Trophoblast cell (in vitro differentiated cells and primary cell): ENCODE data around the gene SIK2.
A peak's percentile ranks its signal among the peaks of the same experiment; 100 is the strongest.

ENCODE experiments used
- DNase-seq, 2 donors: peaks; one replicate each; pipeline ENCODE4 v3.0.0-alpha.2; 2016
- H2AFZ ChIP-seq: 2 replicates; pipeline ENCODE4 v1.6.1; 2013; ENCODE audit warnings: low read length, moderate library complexity, mild to moderate bottlenecking; ENCODE audit not compliant: insufficient read depth, poor library complexity
- H2AK5ac ChIP-seq: 2 replicates; pipeline ENCODE4 v1.6.1; 2013; ENCODE audit warnings: mild to moderate bottlenecking, low read length
- H2BK120ac ChIP-seq: 2 replicates; pipeline ENCODE4 v1.6.1; 2013; ENCODE audit warnings: low read length, mild to moderate bottlenecking, moderate library complexity; ENCODE audit not compliant: insufficient read depth, poor library complexity
- H2BK12ac ChIP-seq: 2 replicates; pipeline ENCODE4 v1.6.1; 2013; ENCODE audit warnings: mild to moderate bottlenecking, low read length, moderate library complexity
- H2BK5ac ChIP-seq: 2 replicates; pipeline ENCODE4 v1.6.1; 2013; ENCODE audit warnings: low read length, low read depth, moderate library complexity, mild to moderate bottlenecking; ENCODE audit not compliant: poor library complexity
- H3K14ac ChIP-seq: 2 replicates; pipeline ENCODE4 v1.6.1; 2013; ENCODE audit warnings: mild to moderate bottlenecking, low read length
- H3K18ac ChIP-seq: 2 replicates; pipeline ENCODE4 v1.6.1; 2013; ENCODE audit warnings: mild to moderate bottlenecking, low read length
- H3K23ac ChIP-seq: 2 replicates; pipeline ENCODE4 v1.6.1; 2013; ENCODE audit warnings: low read length
- H3K27ac ChIP-seq: 2 replicates; pipeline ENCODE4 v1.5.1; 2013; ENCODE audit warnings: low read depth, mild to moderate bottlenecking, inconsistent platforms, low read length, moderate library complexity
- H3K27me3 ChIP-seq: 2 replicates; pipeline ENCODE4 v1.6.1; 2013; ENCODE audit warnings: inconsistent platforms, mild to moderate bottlenecking, low read length, moderate library complexity; ENCODE audit not compliant: insufficient read depth
- H3K36me3 ChIP-seq, 2 experiments: 1 replicate in 1 of 2; 2 replicates in 1 of 2; pipeline ENCODE4 v1.6.1; 2013; ENCODE audit warnings: low read length in 2 of 2, mild to moderate bottlenecking in 2 of 2, moderate library complexity in 1 of 2; ENCODE audit not compliant: insufficient read depth in 2 of 2, control insufficient read depth in 1 of 2
- H3K4ac ChIP-seq: 2 replicates; pipeline ENCODE4 v1.6.1; 2013; ENCODE audit warnings: low read depth, mild to moderate bottlenecking, low read length, moderate library complexity
- H3K4me1 ChIP-seq, 2 experiments: 1 replicate in 1 of 2; 2 replicates in 1 of 2; pipeline ENCODE4 v1.6.1; 2013; ENCODE audit warnings: low read length in 2 of 2, mild to moderate bottlenecking in 2 of 2, moderate library complexity in 1 of 2; ENCODE audit not compliant: insufficient read depth in 2 of 2, control insufficient read depth in 1 of 2
- H3K4me2 ChIP-seq: 2 replicates; pipeline ENCODE4 v1.6.1; 2013; ENCODE audit warnings: inconsistent platforms, mild to moderate bottlenecking, low read length, moderate library complexity
- H3K4me3 ChIP-seq: 2 replicates; pipeline ENCODE4 v1.5.1; 2013; ENCODE audit warnings: mild to moderate bottlenecking, low read depth, low read length, inconsistent platforms
- H3K79me1 ChIP-seq: one replicate; pipeline ENCODE4 v1.6.1; 2013; ENCODE audit warnings: low read length
- H3K79me2 ChIP-seq: 2 replicates; pipeline ENCODE4 v1.6.1; 2013; ENCODE audit warnings: low read length, mild to moderate bottlenecking; ENCODE audit not compliant: control insufficient read depth, insufficient read depth, poor library complexity
- H3K9ac ChIP-seq: 2 replicates; pipeline ENCODE4 v1.6.1; 2013; ENCODE audit warnings: mild to moderate bottlenecking, low read length
- H3K9me3 ChIP-seq: 2 replicates; pipeline ENCODE4 v1.6.1; 2013; ENCODE audit warnings: low read depth, mild to moderate bottlenecking, control low read depth, inconsistent platforms, low read length; ENCODE audit not compliant: insufficient read depth
- H4K12ac ChIP-seq: 2 replicates; pipeline ENCODE4 v1.6.1; 2013; ENCODE audit warnings: low read depth, mild to moderate bottlenecking, low read length, moderate library complexity
- H4K8ac ChIP-seq: 2 replicates; pipeline ENCODE4 v1.6.1; 2013; ENCODE audit warnings: low read depth, mild to moderate bottlenecking, low read length, moderate library complexity
- H4K91ac ChIP-seq: one replicate; pipeline ENCODE4 v1.6.1; 2013; ENCODE audit warnings: low read depth, mild to moderate bottlenecking, low read length, moderate library complexity
- WGBS: extraction: QIAGEN DNeasy Blood & Tissue Kit; methylation state at CpG from one replicate; pipeline ENCODE4 v1.1.7; 2013; ENCODE audit warnings: missing lambda C conversion rate; ENCODE audit not compliant: insufficient read length, insufficient coverage; ENCODE audit errors: extremely low coverage; 5-methylcytosine and 5-hydroxymethylcytosine counted together

SIK2 gene

GRCh38 chr11:111659201-111660115 is 57.2 kb downstream of the SIK2 start:
- no peak overlapping the region for H3K4me2 ChIP-seq
- H4K12ac ChIP-seq = no peak overlapping the region
- H3K4me1 ChIP-seq = no peaks in the 10 kb centered on the region
- no peak overlapping the region for H4K91ac ChIP-seq
- H3K14ac ChIP-seq = no peak overlapping the region
- H3K36me3 ChIP-seq = peaks cover 0 to 3% of the 10 kb centered on the region in 2 experiments
- H2BK5ac ChIP-seq = no peak overlapping the region
- DNase-seq = no peak
- no peak overlapping the region for H2AK5ac ChIP-seq
- H3K18ac ChIP-seq = no peak overlapping the region
- H2AFZ ChIP-seq = no peak overlapping the region
- no peaks in the 10 kb centered on the region for H3K9me3 ChIP-seq
- H2BK12ac ChIP-seq = no peak overlapping the region
- no peak overlapping the region for H3K27ac ChIP-seq
- H3K4me3 ChIP-seq = no peak overlapping the region
- H2BK120ac ChIP-seq = no peak overlapping the region
- H3K79me2 ChIP-seq = no peaks in the 10 kb centered on the region
- WGBS = no CpG with 5 or more reads among the region's 10 CpGs
- no peaks in the 10 kb centered on the region for H3K79me1 ChIP-seq
- no peak overlapping the region for H3K9ac ChIP-seq
- H4K8ac ChIP-seq = no peak overlapping the region
- no peak overlapping the region for H3K4ac ChIP-seq
- no peaks in the 10 kb centered on the region for H3K27me3 ChIP-seq
- H3K23ac ChIP-seq = no peak overlapping the region

GRCh38 chr11:111660822-111661221 is 58.6 kb downstream of the SIK2 start:
- no peak overlapping the region for H3K18ac ChIP-seq
- H3K23ac ChIP-seq = no peak overlapping the region
- H2BK12ac ChIP-seq = no peak overlapping the region
- peaks cover 0 to 3% of the 10 kb centered on the region in 2 experiments for H3K36me3 ChIP-seq
- H3K79me2 ChIP-seq = no peaks in the 10 kb centered on the region
- H2AFZ ChIP-seq = no peak overlapping the region
- no peak overlapping the region for H2BK120ac ChIP-seq
- H3K27ac ChIP-seq = no peak overlapping the region
- no peaks in the 10 kb centered on the region for H3K79me1 ChIP-seq
- no peak overlapping the region for H4K91ac ChIP-seq
- H3K9ac ChIP-seq = no peak overlapping the region
- no peaks in the 10 kb centered on the region for H3K4me1 ChIP-seq
- peak in 1 of 2 donors; percentile 28 for DNase-seq
- no peak overlapping the region for H3K4ac ChIP-seq
- no CpG with 5 or more reads among the region's 2 CpGs for WGBS
- no peak overlapping the region for H3K4me3 ChIP-seq
- no peaks in the 10 kb centered on the region for H3K27me3 ChIP-seq
- no peak overlapping the region for H4K12ac ChIP-seq
- no peak overlapping the region for H3K4me2 ChIP-seq
- H3K9me3 ChIP-seq = no peaks in the 10 kb centered on the region
- H3K14ac ChIP-seq = no peak overlapping the region
- H2AK5ac ChIP-seq = no peak overlapping the region
- H4K8ac ChIP-seq = no peak overlapping the region
- H2BK5ac ChIP-seq = no peak overlapping the region

- DNase-seq = no peak
- Histone ChIP-seq H3K79me1 (no peaks in the 10 kb centered on the region), H2AFZ (no peak overlapping the region), H3K9me3 (no peaks in the 10 kb centered on the region), H4K8ac (no peak overlapping the region), H3K18ac (no peak overlapping the region), H3K9ac (no peak overlapping the region), H3K4me3 (no peak overlapping the region), H2BK5ac (no peak overlapping the region), H3K27me3 (no peaks in the 10 kb centered on the region), H4K12ac (no peak overlapping the region), H2AK5ac (no peak overlapping the region), H3K23ac (no peak overlapping the region), H4K91ac (no peak overlapping the region), H3K14ac (no peak overlapping the region), H2BK120ac (no peak overlapping the region), H3K36me3 (peaks cover 0 to 3% of the 10 kb centered on the region in 2 experiments), H3K4me1 (no peaks in the 10 kb centered on the region), H2BK12ac (no peak overlapping the region), H3K79me2 (no peaks in the 10 kb centered on the region), H3K4ac (no peak overlapping the region), H3K4me2 (no peak overlapping the region), H3K27ac (no peak overlapping the region)
Measured at GRCh38 chr11:111663820-111664219, 61.6 kb downstream of the SIK2 start.

- Histone ChIP-seq H3K18ac (no peak overlapping the region), H3K27ac (no peak overlapping the region), H3K36me3 (peaks cover 0 to 3% of the 10 kb centered on the region in 2 experiments), H2BK5ac (no peak overlapping the region), H3K9me3 (no peaks in the 10 kb centered on the region), H3K4me2 (no peak overlapping the region), H3K14ac (no peak overlapping the region), H2BK12ac (no peak overlapping the region), H4K91ac (no peak overlapping the region), H2AFZ (no peak overlapping the region), H3K4me3 (no peak overlapping the region), H3K27me3 (no peaks in the 10 kb centered on the region), H3K79me2 (no peaks in the 10 kb centered on the region), H2AK5ac (no peak overlapping the region), H4K8ac (no peak overlapping the region), H4K12ac (no peak overlapping the region), H3K9ac (no peak overlapping the region), H2BK120ac (no peak overlapping the region), H3K4me1 (no peaks in the 10 kb centered on the region), H3K4ac (no peak overlapping the region), H3K23ac (no peak overlapping the region), H3K79me1 (no peaks in the 10 kb centered on the region)
- DNase-seq = peak; percentile 10 to 63
- WGBS = no CpG with 5 or more reads among the region's 3 CpGs
Measured at GRCh38 chr11:111665777-111666176, 63.5 kb downstream of the SIK2 start.
